ENCODE data around the gene MRM2.

DNA sequence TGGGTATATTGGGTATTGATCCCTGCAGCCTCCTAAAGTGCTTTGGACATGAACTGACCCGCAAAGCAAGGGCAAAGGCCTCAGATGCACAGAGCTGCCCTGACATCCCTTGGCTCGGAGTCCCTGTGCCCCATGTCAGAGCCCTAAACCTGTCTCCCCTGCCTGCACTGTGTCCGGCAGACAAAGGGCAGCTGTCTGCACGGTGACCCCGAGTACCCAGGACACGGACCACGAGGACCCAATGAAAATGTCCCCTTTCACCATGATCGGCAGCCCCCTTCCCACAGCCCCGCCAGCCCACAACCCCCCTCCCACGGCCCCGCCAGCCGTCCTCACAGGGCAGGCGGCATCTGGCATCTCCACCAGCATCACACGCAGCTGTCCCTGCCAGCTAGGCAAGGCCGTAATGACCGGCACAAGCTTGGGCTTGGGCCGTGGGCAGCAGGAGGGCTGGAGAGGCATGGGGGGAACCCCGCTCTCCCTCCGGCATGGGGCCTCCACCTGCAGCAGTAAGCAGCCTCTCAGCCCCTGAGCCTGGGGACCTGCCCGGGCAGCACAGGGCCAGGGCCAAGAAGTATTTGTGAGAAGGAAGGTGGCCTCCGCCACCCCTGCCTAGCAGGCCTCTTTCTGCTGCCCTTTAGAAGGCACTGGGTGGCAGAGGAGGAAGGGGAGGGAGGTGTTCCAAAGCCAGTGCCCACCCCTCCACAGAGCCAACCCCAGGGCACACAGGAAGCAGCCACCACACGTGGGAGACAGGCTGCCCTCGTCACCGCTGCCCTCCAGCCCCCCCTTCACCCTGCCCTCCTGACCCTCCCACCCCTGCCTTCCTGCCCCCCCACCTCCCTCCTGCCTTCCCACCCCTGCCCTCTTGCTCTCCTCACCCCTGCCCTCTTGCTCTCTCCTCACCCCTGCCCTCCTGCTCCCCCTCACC, 10.1 kb upstream of the MRM2 start:
- TF ChIP-seq, protein P1, sequence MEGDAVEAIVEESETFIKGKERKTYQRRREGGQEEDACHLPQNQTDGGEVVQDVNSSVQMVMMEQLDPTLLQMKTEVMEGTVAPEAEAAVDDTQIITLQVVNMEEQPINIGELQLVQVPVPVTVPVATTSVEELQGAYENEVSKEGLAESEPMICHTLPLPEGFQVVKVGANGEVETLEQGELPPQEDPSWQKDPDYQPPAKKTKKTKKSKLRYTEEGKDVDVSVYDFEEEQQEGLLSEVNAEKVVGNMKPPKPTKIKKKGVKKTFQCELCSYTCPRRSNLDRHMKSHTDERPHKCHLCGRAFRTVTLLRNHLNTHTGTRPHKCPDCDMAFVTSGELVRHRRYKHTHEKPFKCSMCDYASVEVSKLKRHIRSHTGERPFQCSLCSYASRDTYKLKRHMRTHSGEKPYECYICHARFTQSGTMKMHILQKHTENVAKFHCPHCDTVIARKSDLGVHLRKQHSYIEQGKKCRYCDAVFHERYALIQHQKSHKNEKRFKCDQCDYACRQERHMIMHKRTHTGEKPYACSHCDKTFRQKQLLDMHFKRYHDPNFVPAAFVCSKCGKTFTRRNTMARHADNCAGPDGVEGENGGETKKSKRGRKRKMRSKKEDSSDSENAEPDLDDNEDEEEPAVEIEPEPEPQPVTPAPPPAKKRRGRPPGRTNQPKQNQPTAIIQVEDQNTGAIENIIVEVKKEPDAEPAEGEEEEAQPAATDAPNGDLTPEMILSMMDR (IDR thresholded peaks at IDR 0.05) = no peak
- TF ChIP-seq POLR2A (IDR thresholded peaks at IDR 0.05; ENCODE audit: low read length) (no peak), JUN (IDR thresholded peaks at IDR 0.05) (no peak), FOXS1 (CRISPR knock-in tag; IDR thresholded peaks at IDR 0.05) (no peak), SREBF2 (IDR thresholded peaks at IDR 0.05) (no peak), CBX8 (IDR thresholded peaks at IDR 0.05) (no peak), JUNB (IDR thresholded peaks at IDR 0.05) (no peak), TP53 (CRISPR knock-in tag; IDR thresholded peaks at IDR 0.05) (no peak)
- TF ChIP-seq, protein P2, sequence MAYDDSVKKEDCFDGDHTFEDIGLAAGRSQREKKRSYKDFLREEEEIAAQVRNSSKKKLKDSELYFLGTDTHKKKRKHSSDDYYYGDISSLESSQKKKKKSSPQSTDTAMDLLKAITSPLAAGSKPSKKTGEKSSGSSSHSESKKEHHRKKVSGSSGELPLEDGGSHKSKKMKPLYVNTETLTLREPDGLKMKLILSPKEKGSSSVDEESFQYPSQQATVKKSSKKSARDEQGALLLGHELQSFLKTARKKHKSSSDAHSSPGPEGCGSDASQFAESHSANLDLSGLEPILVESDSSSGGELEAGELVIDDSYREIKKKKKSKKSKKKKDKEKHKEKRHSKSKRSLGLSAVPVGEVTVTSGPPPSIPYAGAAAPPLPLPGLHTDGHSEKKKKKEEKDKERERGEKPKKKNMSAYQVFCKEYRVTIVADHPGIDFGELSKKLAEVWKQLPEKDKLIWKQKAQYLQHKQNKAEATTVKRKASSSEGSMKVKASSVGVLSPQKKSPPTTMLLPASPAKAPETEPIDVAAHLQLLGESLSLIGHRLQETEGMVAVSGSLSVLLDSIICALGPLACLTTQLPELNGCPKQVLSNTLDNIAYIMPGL (CRISPR knock-in tag; IDR thresholded peaks at IDR 0.05; ENCODE audit: borderline replicate concordance) = no peak
- TF ChIP-seq, protein P3, sequence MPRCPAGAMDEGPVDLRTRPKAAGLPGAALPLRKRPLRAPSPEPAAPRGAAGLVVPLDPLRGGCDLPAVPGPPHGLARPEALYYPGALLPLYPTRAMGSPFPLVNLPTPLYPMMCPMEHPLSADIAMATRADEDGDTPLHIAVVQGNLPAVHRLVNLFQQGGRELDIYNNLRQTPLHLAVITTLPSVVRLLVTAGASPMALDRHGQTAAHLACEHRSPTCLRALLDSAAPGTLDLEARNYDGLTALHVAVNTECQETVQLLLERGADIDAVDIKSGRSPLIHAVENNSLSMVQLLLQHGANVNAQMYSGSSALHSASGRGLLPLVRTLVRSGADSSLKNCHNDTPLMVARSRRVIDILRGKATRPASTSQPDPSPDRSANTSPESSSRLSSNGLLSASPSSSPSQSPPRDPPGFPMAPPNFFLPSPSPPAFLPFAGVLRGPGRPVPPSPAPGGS (IDR thresholded peaks at IDR 0.05) = no peak
- TF ChIP-seq, protein P4, sequence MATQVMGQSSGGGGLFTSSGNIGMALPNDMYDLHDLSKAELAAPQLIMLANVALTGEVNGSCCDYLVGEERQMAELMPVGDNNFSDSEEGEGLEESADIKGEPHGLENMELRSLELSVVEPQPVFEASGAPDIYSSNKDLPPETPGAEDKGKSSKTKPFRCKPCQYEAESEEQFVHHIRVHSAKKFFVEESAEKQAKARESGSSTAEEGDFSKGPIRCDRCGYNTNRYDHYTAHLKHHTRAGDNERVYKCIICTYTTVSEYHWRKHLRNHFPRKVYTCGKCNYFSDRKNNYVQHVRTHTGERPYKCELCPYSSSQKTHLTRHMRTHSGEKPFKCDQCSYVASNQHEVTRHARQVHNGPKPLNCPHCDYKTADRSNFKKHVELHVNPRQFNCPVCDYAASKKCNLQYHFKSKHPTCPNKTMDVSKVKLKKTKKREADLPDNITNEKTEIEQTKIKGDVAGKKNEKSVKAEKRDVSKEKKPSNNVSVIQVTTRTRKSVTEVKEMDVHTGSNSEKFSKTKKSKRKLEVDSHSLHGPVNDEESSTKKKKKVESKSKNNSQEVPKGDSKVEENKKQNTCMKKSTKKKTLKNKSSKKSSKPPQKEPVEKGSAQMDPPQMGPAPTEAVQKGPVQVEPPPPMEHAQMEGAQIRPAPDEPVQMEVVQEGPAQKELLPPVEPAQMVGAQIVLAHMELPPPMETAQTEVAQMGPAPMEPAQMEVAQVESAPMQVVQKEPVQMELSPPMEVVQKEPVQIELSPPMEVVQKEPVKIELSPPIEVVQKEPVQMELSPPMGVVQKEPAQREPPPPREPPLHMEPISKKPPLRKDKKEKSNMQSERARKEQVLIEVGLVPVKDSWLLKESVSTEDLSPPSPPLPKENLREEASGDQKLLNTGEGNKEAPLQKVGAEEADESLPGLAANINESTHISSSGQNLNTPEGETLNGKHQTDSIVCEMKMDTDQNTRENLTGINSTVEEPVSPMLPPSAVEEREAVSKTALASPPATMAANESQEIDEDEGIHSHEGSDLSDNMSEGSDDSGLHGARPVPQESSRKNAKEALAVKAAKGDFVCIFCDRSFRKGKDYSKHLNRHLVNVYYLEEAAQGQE (IDR thresholded peaks at IDR 0.05) = no peak
- TF ChIP-seq, protein P5, sequence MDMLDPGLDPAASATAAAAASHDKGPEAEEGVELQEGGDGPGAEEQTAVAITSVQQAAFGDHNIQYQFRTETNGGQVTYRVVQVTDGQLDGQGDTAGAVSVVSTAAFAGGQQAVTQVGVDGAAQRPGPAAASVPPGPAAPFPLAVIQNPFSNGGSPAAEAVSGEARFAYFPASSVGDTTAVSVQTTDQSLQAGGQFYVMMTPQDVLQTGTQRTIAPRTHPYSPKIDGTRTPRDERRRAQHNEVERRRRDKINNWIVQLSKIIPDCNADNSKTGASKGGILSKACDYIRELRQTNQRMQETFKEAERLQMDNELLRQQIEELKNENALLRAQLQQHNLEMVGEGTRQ (IDR thresholded peaks at IDR 0.05) = no peak

Data from A549 (cell line).